Measurements from ENCODE around the gene ABCB4. TPM values are rescaled to one million over a fixed set of nuclear protein-coding genes. Genes with fewer than 3 reads are reported as not detected.

ABCB4 gene
- total and polyA plus RNA-seq, 2 of the 8 experiments (the other 6 are each of a cell fraction or from before 2014, with no cell fraction given), result 0.54 to 0.60 TPM

GRCh38 chr7:87494454-87494853 is 19.0 kb upstream of the ABCB4 start:
- Histone ChIP-seq H4K8ac (ENCODE audit: extremely low read depth, insufficient read depth, low read length) (no peak overlapping the region), H2AK5ac (ENCODE audit: low read depth, low read length) (no peak overlapping the region), H3K9me3 (ENCODE audit: insufficient read depth in 2 of 2, low read depth in 1 of 2, low read length in 1 of 2) (no peaks in the 10 kb centered on the region), H2BK120ac (replicated peaks; ENCODE audit: low read depth, low read length) (no peak overlapping the region), H3K23ac (ENCODE audit: insufficient read length) (no peak overlapping the region), H3K56ac (replicated peaks; ENCODE audit: insufficient read length, low read depth, low read length) (no peak overlapping the region), H3K4me2 (ENCODE audit: insufficient read depth in 1 of 2, low read depth in 2 of 2, low read length in 2 of 2) (no peak overlapping the region), H3K9ac (replicated peaks in 1 of 4; ENCODE audit: extremely low read depth in 1 of 4, low read depth in 3 of 4, low read length in 3 of 4) (no peak overlapping the region), H3K4me3 (ENCODE audit: extremely low read depth in 1 of 4, insufficient read depth in 2 of 4, low read depth in 3 of 4, low read length in 4 of 4) (no peak overlapping the region), H3K14ac (ENCODE audit: insufficient read length) (no peak overlapping the region), H2BK5ac (ENCODE audit: low read depth, low read length) (no peak overlapping the region), H3K27ac (ENCODE audit: low read depth, low read length) (no peak overlapping the region), H2AFZ (ENCODE audit: low read length) (no peak overlapping the region), H3K36me3 (ENCODE audit: control insufficient read depth in 2 of 4, insufficient read depth in 4 of 4, low read length in 3 of 4) (no peaks in the 10 kb centered on the region), H3K4ac (replicated peaks; ENCODE audit: insufficient read length, low read depth, low read length) (no peak overlapping the region), H4K5ac (ENCODE audit: insufficient read length, low read depth, low read length) (no peak overlapping the region), H3K4me1 (replicated peaks in 1 of 4; ENCODE audit: control insufficient read depth in 3 of 4, insufficient read depth in 4 of 4, low read length in 3 of 4) (no peaks in the 10 kb centered on the region), H3K23me2 (ENCODE audit: low read depth, low read length) (no peaks in the 10 kb centered on the region), H3K79me1 (ENCODE audit: low read depth, low read length) (no peaks in the 10 kb centered on the region), H3K27me3 (replicated peaks in 1 of 4; ENCODE audit: control insufficient read depth in 3 of 4, extremely low read depth in 1 of 4, insufficient read depth in 3 of 4, low read length in 3 of 4) (no peaks in the 10 kb centered on the region), H4K20me1 (replicated peaks in 1 of 2; ENCODE audit: control insufficient read depth in 1 of 2, insufficient read depth in 2 of 2, low read length in 2 of 2) (no peaks in the 10 kb centered on the region), H2BK15ac (ENCODE audit: low read length) (no peak overlapping the region), H3K79me2 (ENCODE audit: control insufficient read depth in 1 of 2, insufficient read depth in 2 of 2, low read length in 2 of 2) (no peaks in the 10 kb centered on the region), H2BK12ac (ENCODE audit: low read depth, low read length) (no peak overlapping the region), H2BK20ac (ENCODE audit: low read length) (no peak overlapping the region), H3K18ac (ENCODE audit: extremely low read depth, low read length) (no peak overlapping the region), H4K91ac (replicated peaks; ENCODE audit: insufficient read length, low read length) (no peak overlapping the region)
- TF ChIP-seq KDM1A (IDR thresholded peaks at IDR 0.05; ENCODE audit: borderline replicate concordance, low read length) (0 out of 2 replicates have a peak, but pooled peaks have one; percentile 21), CBX8 (IDR thresholded peaks at IDR 0.05; ENCODE audit: borderline replicate concordance, low read depth, low read length) (no peak)
- ChIA-PET POLR2A (ENCODE audit: partially characterized antibody) (no interaction called here), CTCF (ENCODE audit: partially characterized antibody) (no interaction called here)
- DNase-seq (ENCODE audit: low read depth in 1 of 2, low spot score in 2 of 2) (no peak), FAIRE-seq (no peak)
- 100% methylated on average over 1 of the region's 1 CpG; no CpG with 5 or more reads in 1 of the 2 experiments for WGBS, 2 experiments (ENCODE audit: extremely low coverage in 1 of 2, insufficient coverage in 1 of 2, insufficient read length in 1 of 2, insufficient replicate concordance in 2 of 2, low coverage in 1 of 2, low lambda C conversion rate in 2 of 2, missing lambda C conversion rate in 1 of 2)
